Daoy (cell line): ENCODE results near the gene COL4A5. TPM values are rescaled to one million over a fixed set of nuclear protein-coding genes. Genes with fewer than 3 reads are reported as not detected.
A peak's percentile ranks its signal among the peaks of the same experiment; 100 is the strongest.
"Not testable (repeated sequence)": the region's sequence is repeated elsewhere in the genome, so short reads cannot be mapped to it uniquely, and the experiment has no call there.

ENCODE experiments used
- DNase-seq: peaks from one replicate; pipeline ENCODE4 v3.0.0-alpha.2; 2015; ENCODE audit warnings: low read depth
- total RNA-seq: library from RNA; depleted of rRNA; stranded (reverse); fragments of >200 nt; shearing (Covaris generic); gene quantifications from 2 replicates; pipeline ENCODE4 v1.2.3, GENCODE V29; 2014; rRNA removed

Gene COL4A5
- 9.8 TPM in 2 replicates for total RNA-seq

DNA sequence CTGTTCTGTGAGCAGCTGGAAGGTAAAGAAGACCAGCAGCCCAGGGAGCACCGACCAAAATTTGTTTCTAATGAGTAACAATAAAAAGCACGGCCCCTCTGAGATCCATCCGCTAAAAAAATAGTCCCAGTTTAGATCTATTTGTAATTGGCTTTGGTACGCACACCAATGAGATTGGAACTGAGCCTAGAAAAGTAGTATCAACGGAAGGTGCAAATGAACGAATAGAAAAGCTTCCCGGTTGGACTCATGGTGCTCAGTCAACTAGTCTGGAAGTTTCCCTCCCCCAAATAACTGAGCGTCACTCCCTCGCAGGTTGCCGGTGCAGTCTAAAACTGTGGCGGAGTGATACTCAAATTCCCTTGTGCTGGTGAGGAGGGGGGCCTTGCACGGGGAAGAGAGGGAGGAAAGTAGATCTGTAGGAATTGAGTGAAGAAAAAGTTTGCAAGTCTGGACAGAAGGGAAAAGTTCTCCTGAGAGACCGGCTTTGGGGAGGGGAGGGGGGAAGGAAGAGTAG lies at the start of gene COL4A5:
COL4A5 (plus strand) TSS at position 413 of the 517 bp plus-strand sequence. CDS start 288 bp downstream, outside the sequence.
- DNase-seq = peak; percentile 74

DNA sequence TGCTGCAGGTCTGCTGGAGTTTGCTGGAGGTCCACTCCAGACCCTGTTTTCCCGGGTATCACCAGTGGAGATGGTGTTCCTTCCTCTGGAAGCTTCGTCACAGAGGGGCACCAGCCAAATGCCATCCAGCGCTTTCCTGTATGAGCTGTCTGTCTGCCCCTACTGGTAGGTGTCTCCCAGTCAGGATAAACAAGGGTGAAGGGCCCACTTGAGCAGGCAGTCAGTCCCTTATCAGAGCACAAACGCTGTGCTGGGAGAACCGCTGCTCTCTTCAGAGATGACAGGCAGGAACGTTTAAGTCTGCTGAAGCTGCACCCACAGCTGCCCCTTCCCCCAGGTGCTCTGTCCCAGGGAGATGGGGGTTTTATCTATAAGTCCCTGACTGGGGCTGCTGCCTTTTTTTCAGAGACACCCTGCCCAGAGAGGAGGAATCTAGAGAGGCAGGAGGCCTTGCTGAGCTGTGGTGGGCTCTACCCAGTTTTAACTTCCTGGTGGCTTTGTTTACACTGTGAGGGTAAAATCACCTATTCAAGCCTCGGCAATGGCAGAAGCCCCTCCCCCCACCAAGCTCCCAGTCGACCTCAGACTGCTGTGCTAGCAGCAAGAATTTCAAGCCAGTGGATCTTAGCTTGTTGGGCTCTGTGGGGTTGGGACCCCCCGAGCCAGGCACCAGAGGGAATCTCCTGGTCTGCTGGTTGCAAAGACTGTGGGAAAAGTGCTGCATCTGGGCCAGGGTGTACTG lies 48.5 kb upstream of the COL4A5 start:
- DNase-seq = not testable (repeated sequence)

DNA sequence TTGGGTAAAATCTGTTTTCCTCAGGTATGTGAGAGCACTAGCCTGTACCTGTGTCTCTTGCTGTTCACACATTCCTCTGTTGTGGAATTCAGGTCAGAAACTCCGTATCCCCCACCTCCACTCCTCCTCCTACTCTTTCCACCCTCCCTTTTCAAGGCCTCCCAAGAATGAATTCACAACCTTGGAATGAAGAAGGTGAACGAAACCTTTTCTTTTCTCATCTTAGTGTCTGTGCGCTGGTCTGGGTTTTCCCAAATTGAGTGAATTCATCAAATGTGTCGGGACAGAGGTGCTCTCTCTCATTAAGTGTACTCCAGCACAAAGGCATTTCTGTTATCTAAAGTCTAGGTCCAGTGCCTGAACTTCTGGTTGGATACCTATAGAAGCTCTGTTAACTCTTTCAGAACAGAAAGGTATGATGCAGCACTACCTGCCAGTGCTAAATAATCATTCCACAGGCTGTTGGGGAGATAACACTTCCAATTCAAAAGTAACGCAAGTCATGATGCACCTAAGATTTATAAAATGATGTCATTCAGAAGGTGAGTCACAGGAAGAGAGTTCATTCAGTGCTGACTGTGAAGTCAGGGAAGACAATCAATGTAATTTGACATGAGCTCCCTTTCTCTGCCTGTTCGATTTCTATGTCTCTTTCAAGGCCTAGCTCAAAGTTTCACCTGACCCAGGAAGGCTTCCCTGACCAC lies 43.3 kb upstream of the COL4A5 start:
- peak; percentile 19 for DNase-seq

DNA sequence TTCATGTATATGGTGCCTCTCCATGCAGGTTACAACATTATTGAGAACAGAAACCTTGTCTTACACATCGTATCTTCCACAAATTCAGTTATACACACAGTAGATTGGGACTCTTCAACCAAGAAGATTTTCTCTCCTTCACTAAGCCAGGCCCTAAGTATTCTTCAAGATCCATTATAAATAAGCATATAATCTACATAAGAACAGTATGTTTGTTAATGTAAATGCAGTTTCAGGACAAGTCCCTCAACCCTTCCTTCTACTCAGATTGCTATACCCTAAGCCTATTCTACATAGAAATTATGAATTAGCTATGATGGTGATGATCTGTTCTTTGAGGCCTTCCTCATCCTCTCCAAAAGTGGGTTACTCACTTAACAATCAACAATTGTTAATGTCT lies 42.7 kb upstream of the COL4A5 start:
- DNase-seq = no peak

DNA sequence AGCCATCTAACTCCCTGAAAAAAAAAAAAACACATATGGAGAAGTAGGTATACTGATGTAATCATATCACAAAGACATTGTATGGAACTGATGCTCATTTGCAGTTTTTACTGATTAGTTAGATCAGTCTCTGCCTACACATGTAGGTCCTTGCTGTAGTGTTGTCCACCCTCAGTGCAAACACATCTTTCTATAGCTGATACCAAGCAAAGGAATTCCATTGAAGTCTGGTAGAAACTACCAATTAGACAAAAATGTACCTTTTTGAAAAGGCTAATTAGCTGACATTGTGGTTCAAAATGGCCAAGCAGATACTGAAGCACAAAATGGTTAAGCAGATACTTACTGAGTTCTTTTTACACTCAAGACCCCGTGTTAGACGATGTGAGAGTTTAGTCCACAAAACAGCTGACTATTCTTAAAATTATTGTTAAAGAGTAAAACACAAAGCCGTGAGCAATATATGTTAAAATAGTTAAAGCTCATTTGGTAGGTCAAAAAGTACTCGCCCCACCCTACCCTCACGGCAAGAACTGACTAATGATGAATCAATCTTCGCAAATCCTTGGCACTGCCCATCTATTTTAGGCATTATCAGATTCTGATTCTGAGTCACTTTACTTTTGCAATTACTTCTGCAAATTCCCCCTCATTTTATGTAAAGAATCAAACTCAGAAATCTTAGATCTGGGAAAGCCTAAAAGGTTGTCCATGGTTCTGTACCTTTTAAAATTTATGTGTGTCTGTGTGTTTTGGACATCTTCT lies 41.8 kb upstream of the COL4A5 start:
- peak; percentile 44 for DNase-seq

DNA sequence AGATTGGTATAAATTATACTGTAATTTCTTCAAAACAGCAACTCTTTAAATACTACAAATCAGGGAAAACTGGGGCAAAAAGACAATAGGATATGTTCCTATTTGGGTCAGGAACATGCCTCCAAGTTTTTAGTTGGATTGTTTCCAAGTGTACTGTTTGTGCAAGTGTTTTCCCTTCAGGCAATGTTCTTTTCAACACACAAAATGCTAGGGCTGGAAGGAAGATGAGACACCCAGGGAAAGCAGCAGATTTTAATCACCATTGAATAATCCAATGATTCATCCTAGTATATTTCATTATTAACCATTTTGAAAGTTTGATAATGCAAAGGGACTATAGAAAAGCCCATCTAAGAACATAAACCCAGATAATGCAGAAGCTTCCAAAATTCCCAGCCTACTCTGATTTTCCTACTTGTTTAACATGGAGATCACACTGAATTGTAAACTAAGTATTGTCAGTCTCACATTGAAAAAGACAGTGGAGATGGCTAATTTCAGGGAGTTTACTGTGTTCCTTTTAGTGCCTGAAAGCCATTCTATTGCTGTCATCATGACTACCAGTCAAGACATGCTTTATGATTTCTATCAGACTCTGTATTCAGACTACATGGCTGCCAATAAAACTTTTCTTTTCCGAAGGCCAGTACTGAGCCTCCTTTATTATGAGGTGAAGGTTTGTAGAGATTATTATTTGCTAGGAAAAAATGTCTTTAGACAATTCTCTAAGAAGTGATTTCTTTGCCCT lies 40.0 kb upstream of the COL4A5 start:
- DNase-seq = peak; percentile 24

DNA sequence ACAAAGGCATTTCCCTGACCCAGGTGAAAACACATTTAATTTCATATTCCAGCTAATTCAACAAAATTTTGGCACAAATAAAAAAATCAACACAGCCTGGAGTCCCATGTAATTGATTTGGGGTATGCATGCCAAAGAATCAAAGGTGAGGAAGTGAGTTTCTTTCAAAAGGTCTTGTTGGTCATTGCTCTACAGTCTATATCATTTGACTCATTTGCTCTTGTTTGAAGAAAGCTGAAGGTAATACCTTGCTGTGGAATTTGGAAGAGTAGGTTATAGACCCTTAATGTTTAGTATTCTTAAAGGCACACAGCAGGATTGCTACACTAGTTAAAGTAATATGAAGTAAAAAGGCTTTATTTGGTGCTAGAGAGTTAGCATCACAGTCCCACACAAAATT lies 26.9 kb upstream of the COL4A5 start:
- DNase-seq = no peak

DNA sequence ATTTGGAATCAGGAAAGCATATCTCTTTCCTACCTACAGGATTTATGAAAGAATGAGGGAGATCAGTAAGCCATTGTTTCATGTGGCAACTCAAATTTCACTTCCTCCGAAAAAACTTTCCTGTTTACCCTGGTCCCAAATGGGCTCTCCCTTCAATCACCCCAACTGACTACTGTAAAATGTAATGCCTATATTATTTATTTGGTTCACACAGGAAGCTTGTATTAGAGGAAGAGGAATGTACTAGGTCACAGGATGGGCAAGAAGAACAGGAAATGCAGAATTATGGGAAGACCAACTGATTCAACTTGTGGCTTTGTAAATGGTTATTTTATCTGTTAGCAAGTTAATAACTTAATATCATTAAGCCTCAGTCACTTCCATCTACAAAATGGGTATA lies 24.5 kb upstream of the COL4A5 start:
- DNase-seq = no peak

DNA sequence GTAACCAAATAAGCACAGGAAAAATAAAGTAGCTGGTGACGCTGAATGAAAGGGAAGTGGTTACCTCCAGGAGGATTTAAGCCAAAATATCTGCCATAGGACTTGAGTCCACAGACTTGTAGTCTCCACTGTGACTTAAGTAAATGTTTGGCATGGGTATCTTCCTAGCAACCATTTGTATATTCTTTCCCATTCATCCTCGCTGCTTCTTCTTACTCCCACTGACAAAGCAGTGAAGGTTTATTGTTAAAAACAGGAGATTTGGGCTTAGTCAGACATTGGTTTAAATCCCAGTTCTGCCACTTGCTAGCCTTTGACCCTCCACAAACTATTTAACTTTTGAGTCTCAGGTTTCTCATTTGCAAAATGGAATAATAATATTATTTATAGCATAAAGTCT lies 23.7 kb upstream of the COL4A5 start:
- DNase-seq = no peak

DNA sequence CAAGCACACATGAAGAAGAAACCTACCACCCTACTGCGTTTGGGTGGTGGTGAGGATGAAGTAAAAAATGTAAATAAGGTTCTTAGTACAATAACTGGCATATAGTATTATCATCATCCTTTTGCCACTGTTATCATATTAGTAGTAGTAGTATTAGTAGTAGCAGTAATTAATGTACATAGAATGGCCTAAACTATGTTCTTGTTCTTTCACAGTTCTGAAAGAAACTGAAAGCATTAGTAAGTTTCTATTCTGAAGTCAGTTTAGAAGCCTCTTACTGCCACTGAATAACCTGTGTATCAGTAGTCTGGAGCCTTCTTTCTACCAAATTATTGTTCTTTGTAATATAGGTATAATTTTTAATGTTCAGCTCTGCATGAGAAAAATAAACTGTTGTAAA lies 22.4 kb upstream of the COL4A5 start:
- no peak for DNase-seq

DNA sequence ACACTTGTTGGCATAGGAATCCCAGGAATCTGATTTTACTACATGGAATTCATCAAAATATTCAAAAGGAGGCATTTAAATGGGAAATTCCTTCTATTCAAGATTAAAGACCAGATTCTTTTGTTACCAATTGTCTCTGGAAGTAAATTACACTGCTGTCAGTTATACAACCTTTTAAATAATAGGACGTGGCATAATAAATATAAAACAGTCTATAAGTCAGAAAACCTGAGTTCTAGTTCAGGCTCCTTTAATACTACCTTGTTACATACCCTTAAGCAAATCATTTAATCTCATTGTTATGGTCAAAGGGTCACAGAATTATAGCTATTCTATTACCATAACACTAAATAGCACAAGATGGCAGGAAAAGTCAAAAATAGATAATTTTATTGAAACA lies 20.2 kb upstream of the COL4A5 start:
- no peak for DNase-seq

DNA sequence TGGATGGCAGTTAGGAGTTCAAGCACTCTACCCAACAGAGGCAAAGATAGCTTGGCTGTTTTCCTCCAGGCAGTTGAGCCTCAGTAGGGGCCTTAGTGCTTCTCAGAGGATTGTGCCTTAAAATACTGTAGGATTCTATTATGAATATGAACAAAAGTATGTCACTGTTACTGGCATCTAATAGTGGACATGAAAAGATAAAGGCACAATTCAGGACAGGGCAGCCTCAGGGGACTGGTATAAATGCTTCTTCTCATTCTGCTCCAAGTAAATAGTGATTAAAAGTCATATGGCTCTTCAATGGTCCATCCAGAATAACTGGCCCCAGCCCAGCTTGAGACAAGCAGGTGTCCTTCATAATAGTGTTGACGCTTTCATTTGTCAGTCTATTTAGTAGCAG lies 19.2 kb upstream of the COL4A5 start:
- no peak for DNase-seq

DNA sequence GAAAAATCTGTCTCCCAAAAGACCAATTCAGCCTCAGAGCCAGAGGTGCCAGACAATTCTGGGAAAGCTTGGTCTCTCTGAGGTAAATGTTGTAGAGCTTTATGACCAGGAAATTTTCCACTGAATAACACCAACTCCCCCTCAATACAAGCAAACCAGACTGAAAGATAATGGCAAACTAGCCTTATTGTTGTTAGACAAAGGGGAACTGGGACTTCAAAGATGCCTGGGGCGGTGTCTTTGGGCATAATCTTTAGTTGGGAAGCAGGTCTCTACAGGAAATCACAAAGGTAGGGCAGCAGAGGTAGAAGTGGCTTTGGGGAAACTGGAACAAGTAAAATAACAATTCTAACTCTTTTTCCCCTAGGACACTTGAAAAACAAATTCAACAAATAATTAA lies 13.4 kb upstream of the COL4A5 start:
- DNase-seq = no peak

DNA sequence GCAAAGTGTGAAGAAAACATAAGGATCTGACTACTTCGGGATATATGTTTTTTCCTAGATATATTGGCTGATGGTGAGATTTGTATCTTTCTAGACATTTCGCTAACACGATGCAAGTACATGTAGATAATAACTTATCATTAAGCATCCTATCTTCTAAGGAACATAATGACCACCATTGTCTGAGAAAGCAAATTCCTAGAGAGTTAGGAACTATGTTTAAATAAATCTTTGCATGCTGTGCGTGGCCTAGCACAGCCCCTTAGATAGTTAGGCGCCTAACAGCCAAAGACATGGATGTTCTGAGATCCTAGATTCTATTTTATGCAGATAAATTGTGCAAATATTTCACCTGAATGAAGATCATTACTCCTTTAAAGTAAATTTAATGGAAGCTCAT lies 4.4 kb upstream of the COL4A5 start:
- no peak for DNase-seq

DNA sequence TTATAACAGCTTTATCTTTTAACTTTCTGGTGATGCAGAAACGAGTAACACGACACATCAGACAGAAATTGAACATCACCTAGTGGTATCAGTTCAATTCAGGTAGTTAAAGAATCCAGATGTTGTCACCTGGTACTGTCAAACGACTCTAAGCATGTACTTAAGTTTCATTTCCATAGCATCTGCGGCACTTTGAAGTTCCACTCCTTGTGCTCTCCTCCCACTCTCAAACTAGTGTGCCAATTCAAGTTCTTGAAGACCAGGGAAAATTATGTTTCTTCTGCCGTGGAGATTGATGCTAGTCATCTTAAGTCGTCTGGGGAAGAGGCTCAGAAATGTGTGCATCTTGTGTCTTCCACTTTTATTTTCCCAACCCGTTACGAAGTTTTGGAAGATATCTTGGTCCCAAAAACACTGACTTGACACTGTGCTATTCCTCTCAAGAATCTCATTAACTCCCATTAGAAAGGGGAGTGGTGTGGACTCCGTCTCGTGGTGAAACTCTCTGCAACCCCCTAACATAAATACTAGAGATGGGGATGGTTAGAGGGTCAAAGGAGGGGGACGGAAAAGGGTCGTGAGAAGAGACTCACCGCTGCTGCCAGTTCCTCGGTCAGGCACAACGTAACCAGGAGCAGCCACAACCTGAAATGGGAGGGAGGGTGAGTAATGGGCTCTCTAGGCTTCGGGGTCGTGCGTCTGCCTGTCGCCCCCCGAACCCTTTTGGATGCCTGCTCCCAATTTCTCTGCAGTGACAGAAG lies 2.1 kb upstream of the COL4A5 start:
- DNase-seq = no peak

DNA sequence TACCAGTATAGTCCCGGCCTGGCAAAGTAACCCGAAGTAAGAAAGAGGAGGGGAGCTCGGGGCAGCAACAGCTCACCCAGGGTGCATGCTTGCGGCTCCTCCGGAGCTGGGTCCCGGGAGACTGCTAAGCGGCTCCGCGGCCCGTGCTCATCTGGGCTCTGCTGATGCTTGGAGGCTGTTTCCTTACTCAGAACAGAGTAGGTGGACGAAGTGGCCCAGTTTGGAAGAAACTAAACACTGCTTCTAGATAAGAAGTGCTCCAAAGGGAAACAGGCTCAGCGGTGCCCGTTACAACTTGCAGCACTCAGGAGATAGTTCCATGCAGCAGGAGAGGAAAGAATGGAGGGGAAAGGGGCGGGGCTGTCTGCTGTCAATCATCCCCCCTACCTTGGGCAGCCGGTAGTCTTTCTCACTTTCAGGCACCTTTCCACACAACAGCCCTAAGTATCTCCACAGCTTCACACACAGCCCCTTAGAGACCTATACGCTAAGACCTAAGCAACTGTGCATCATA lies 1.5 kb upstream of the COL4A5 start, which contains the start of gene COL4A6:
COL4A6 (minus strand) TSS at position 313 of the 514 bp plus-strand sequence; CDS start at position 87, 226 bp downstream.
- DNase-seq = peak; percentile 13

DNA sequence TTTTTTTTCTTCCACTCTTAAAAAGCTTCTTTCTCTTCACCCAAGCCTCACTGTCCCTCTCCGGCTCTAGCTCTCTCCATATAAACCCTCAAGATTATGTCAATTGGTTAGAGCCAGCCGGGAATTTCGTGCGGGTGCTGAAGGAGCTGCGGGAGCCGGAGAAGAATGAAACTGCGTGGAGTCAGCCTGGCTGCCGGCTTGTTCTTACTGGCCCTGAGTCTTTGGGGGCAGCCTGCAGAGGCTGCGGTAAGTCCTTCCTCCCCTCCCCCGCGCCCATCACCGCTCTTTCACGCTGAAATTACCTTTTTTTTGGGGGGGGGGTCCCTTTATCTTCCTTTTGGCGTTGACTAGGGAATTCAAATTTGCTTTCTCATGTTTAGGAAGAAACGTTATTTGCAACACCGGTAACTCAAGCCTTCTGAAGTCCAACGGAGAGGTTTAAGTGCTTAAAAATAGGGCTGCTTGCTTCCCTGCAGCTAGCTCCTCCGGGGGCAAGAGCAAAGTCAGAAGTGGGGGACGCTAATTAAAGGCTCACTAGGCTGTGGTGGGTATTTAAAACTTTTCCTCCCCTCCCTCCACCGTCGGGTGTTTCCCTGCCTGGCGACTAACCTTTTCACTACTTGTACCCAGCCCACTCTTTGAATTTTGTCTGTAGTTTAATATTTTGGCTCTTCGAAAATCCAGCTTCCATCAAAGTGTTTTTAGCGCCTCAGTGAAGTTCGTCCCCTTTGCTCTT lies 491 bp downstream of the COL4A5 start:
- DNase-seq = peak; percentile 21

DNA sequence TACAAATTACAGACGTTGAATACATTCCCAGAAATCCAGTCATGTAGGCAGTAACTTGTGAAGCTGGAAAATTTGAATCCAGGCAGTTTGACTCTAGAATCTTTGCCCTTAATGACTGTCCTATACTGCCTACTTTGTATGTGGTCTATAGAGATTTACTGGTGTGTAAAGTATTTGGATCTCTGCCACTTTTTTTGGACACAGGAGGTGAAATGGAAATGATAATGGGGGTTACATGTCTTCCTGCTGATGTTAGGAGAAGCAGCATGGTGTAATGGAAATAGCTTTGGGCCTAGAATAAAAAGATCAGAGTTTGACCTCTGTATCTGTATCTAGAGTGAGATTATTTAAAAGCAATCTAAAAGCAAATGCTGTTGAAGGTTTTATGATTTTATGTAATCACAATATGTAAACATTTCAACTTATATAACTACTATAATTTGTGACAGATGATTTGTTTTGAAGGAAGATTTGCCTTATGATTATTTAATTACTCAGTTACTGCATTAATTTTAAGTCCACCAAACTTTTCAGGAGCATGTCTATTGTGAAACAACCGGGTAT lies 3.3 kb downstream of the COL4A5 start:
- no peak for DNase-seq

DNA sequence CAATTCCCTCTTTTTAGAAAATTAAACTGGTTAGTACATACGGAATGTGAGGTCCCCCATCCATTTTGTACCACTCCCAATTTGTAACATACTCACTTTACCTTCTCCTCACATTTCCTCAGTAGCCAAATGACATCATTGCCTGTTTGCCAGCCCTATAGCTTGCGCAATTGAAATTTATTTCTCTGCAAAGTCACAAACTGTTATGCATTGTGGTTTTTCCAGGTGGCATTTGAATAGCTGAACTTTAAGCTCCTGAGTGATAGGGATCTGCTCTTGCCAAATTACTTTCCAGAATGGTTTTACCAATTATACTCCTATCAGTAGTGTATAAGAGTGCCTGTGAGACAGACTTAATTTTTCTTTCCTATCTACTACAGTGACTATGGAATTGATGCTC lies 7.7 kb downstream of the COL4A5 start:
- no peak for DNase-seq
